Endometrial microvascular endothelial cells (primary cell): ENCODE data around the gene MICA. TPM values are rescaled to one million over a fixed set of nuclear protein-coding genes. Genes with fewer than 3 reads are reported as not detected.
"Not testable (repeated sequence)": the region's sequence is repeated elsewhere in the genome, so short reads cannot be mapped to it uniquely, and the experiment has no call there.

Experiments used
- in situ Hi-C: cut with HindIII; loops from 2 replicates; pipeline ENCODE4 v1.10.0; 2017; ENCODE audit warnings: low sequenced_read_pairs, low pct_unique_long_range_greater_than_20kb; ENCODE audit errors: inconsistent ontology term
- total RNA-seq: library from RNA; depleted of rRNA; stranded (reverse); fragments of >200 nt; gene quantifications from one replicate; pipeline ENCODE4 v1.2.3, GENCODE V29; 2015; ENCODE audit errors: inconsistent ontology term

The MICA gene
- 68.9 TPM for total RNA-seq

GRCh38 chr6:31403283-31404060 is at the start of gene MICA:
TSS of gene MICA (plus strand) at chr6:31403595. CDS start at chr6:31403633, 38 bp downstream.
- in situ Hi-C loops: no loop called here

- in situ Hi-C loops: no loop called here
These were observed 49.1 kb upstream of the MICA start for GRCh38 chr6:31354158-31354863.

GRCh38 chr6:31354864-31355582 is 48.4 kb upstream of the MICA start:
- in situ Hi-C loops: no loop called here

- in situ Hi-C loops: no loop called here
These were observed 47.8 kb upstream of the MICA start for GRCh38 chr6:31355583-31355948.

- in situ Hi-C loops: no loop called here
These were observed 47.0 kb upstream of the MICA start for GRCh38 chr6:31356216-31356945.

- in situ Hi-C loops: no loop called here
These were observed 46.4 kb upstream of the MICA start, which contains the start of gene HLA-B for GRCh38 chr6:31356946-31357466. TSS of gene HLA-B (minus strand) at chr6:31357179. CDS start at chr6:31357158, 21 bp downstream.

GRCh38 chr6:31357886-31358285 is 45.5 kb upstream of the MICA start:
- in situ Hi-C loops: no loop called here

- in situ Hi-C loops: no loop called here
These were observed 45.1 kb upstream of the MICA start for GRCh38 chr6:31358302-31358701.

- in situ Hi-C loops: no loop called here
These were observed 43.8 kb upstream of the MICA start for GRCh38 chr6:31359581-31359980.

GRCh38 chr6:31362751-31363150 is 40.6 kb upstream of the MICA start:
- in situ Hi-C loops: no loop called here

GRCh38 chr6:31363811-31364210 is 39.6 kb upstream of the MICA start:
- in situ Hi-C loops: no loop called here

- in situ Hi-C loops: no loop called here
These were observed 37.5 kb upstream of the MICA start for GRCh38 chr6:31365864-31366263.

- in situ Hi-C loops: no loop called here
These were observed 36.5 kb upstream of the MICA start for GRCh38 chr6:31366693-31367470.

- in situ Hi-C loops: no loop called here
These were observed 34.9 kb upstream of the MICA start for GRCh38 chr6:31368461-31368860.

- in situ Hi-C loops: not testable (repeated sequence)
These were observed 29.3 kb upstream of the MICA start for GRCh38 chr6:31374118-31374517.

GRCh38 chr6:31375699-31376098 is 27.7 kb upstream of the MICA start:
- in situ Hi-C loops: no loop called here

- in situ Hi-C loops: no loop called here
These were observed 26.4 kb upstream of the MICA start for GRCh38 chr6:31377029-31377428.

- in situ Hi-C loops: no loop called here
These were observed 25.2 kb upstream of the MICA start for GRCh38 chr6:31378062-31378720.
